Glomerular visceral epithelial cell (primary cell): ENCODE data around the gene ERCC8.
A peak's percentile ranks its signal among the peaks of the same experiment; 100 is the strongest.
"Not testable (repeated sequence)": the region's sequence is repeated elsewhere in the genome, so short reads cannot be mapped to it uniquely, and the experiment has no call there.

Experiments used
- DNase-seq: peaks from one replicate; pipeline ENCODE4 v3.0.0-alpha.2; 2016; ENCODE audit errors: extremely low spot score

Gene ERCC8

DNA sequence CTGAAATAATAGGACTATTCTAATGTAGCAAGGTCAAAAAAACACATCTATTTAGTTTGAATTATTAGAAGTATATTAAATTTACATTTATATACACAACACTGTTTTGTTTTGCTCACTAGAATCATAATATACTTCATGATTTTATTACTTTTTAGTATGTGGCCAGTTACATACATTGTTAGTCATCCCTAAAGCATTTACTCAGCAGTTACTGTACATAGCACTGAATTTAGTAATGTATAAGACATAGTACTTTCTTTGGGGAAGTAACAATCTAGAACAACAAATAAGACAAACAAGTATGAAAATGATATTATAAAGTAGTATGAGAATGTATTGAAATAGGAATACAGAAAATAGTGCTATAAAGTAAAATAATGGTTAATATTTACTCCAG is 28.2 kb downstream of the ERCC8 start:
- no peak for DNase-seq

DNA sequence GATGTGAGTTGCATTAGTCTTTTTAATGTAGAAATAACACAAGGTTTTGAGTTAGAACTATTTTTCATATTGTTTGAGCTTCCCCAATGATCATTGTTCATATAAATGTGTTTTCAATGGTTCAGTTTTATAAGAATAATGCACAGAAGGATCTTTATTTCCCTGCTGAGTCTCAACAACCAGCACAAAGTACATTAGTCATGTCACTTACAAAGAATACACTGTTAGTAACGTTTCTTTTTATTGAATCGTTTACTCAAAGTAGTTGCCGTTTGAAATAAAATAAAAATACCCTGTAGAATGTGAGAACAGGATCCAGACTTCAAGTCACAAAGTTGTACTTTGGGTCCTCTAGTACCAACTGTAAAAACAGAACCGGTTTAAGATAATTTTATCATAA is 41.5 kb downstream of the ERCC8 start:
- DNase-seq = no peak

DNA sequence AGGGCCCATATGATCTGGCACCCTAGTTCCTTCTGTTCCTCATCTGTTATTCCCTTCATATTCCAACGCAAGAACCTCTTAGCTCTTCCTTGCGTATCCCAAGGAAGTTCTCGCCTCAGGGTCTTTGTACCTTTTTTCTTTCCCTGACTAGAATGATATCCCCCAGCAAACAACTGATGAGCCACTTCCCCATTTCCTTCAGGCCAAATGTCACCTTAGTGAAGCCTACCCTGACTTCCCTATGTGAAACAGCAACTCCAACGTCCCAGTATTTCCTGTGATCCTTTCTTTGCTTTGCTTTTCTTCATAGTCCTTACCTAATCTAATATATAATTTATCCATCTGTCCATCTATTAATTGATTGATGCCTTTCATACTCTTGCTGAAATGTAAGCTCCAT is 47.9 kb downstream of the ERCC8 start:
- no peak for DNase-seq

DNA sequence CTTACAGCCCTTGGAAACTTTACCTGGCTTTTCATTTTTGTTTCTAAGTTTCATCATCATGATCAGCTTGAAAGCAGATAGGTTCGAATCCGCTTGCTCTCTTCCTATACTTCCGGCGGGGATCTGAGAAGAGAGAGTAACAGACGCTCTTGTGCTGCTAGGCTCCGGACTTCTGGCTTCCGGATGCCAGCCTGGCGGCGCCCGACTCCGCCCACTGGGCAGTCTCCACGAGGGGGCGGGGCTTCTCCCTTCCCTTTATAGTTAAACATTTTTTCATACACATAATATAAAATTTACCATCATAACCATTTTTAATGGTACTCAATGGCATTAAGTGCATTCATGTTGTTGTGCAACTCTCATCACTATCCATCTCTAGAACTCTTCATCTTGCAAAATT is 51.3 kb downstream of the ERCC8 start:
- no peak for DNase-seq

DNA sequence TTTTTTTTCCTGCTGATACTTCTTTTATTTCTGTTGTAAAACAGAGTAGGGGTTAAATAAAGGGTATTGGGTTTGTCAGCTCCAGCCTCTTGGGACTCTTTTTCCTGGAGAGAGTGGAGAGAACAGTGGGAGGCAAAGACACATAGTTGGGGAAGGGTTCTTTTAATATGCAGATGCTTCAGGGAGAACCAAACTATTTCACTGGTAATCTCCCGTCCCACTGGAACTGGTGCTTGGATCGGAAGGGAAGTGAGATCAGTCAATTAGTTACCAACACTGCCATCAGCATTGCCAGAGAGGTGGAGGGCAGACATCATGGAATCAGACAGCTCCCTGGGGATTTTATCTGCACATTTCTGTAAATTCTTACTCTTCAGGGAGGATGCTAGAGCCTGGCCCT is 53.2 kb downstream of the ERCC8 start:
- no peak for DNase-seq

DNA sequence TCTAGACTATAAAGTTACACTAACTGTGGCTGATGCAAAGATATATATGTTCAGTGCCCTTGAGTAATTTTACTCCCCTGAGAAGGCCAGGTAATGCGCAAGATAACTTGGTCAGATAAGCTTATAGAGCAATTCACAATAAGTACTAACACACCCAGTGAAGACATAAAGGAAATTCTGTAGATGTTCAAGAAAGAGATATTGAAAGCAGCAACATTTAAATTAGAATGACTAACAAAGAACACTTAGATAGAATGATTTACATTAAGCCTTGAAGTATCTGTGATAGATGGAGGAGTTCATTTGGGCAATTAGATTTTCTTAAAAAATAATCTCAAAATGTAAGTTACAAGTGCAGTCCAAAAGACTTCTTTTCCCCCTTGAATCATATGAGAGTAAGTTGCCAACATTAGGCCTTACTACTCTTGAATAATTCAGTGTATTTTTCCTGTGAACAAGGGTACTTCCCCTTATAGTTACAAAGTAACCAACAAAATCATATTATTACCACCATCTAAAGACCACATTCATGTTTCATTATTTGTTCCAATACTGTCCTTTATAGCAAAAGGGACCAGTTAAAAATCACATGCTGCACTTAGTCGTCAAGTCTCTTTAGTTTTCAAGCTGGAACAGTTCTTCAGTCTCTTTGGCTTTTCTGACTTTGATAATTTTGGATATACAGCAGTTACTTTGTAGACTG is 56.4 kb downstream of the ERCC8 start:
- DNase-seq = no peak

DNA sequence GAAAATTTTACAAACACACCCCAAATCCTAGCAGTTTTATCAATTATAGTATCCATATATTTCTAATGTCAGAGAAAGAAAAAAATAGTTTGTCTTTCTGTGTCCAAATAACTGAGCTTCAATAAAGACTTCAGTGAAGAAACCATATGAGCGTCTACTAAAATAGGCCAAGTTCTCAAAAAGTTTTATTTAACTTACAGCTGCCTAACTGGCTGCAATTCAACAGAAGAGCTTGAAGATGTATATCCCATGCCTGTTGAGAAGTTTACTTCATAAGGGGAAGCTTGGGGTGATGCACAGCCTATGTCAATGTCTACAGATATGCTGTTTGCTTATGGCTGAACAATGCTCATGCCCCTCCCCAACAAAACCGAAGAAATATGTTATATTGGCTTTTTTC is 57.1 kb downstream of the ERCC8 start:
- no peak for DNase-seq

DNA sequence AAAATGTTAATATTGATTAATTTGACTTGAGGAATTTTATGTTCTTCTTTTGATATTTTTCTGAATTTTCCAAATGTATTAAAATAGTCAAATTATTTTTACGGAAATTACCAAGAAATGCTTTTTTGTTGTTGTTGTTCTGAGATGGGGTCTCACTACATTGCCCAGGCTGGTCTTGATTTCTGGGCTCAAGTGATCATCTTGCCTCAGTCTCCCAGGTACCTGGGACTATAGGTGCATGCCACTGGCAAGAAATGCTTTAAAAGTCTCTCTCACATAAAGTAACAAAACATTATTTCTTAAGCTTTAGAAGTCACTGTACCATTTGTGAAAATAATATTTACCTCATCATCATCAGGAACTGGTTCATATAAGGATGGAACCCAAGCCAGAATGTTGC is 57.8 kb downstream of the ERCC8 start:
- no peak for DNase-seq

DNA sequence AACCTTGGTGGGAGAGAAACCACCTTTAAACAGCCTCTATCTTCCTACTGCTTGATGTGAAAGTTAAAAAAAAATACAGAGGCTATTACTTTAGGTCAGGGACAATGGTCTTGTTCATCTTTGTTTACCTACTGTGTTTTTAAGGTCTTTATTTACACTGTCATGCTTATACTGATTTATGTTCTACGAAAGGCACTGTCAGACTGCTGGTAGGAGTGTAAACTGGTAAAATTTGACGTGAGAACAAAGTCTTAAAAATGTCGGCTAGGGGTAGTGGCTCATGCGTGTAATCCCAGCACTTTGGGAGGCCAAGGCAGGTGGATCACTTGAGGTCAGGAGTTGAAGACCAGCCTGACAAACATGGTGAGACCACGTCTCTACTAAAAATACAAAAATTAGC is 58.7 kb downstream of the ERCC8 start:
- DNase-seq = no peak

DNA sequence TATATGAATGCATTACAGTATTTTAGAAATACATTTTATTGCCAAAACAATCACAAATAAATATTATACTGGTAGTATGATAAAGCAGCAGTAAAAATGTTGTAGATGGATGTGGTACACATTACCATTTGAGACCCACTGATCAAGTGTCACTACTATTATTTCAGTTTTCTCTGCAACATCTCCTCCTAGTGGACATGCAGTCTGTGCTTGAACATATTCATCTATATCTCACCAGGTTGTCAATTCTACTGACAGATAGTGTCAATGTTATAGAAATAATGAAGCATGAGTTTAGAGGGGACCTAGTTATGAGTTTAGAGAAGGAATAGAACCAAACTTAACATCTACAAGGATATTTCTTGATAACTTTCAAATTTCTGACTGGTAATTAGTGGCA is 61.6 kb downstream of the ERCC8 start:
- peak; percentile 13 for DNase-seq

DNA sequence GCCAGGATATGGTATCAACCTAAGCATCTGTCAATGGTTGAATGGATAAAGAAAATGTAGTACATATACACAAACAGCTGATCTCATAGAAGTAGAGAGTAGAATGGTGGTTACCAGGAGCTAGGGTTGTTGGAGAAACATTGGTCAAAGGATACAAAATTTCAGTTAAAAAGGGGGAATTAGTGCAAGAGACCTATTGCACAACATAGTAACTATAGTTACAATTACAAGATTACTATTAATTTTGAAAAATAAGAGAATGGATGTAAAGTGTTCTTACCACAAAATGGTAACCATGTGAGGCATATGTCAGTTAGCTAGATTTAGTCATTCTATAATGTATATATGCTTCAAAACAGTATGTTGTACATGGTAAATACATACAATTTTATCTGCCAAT is 72.0 kb downstream of the ERCC8 start:
- DNase-seq = no peak

DNA sequence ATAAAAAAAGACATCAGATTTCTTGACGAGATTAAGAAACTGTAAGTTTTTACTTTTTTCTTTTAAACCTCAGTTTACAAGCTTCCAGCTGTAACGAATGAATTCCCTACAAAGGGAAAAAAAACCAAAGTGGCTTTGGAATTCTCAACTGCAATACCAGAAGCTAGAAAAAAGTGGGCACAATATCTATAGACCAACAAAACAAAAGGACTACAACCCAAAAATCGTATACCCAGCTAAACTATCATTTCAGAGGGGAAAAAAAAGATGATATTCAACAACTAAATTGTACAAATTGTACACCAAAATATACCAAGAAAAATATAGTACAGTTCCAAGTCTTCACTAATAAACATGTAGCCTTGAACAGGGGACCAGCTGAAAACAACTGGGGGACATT is 74.0 kb downstream of the ERCC8 start:
- no peak for DNase-seq

DNA sequence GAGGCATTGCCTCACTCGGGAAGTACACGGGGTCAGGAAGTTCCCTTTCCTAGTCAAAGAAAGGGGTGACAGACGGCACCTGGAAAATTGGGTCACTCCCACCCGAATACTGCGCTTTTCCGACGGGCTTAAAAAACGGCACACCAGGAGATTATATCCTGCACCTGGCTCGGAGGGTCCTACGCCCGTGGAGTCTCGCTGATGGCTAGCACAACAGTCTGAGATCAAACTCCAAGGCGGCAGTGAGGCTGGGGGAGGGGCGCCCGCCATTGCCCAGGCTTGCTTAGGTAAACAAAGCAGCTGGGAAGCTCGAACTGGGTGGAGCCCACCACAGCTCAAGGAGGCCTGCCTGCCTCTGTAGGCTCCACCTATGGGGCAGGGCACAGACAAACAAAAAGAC is 84.3 kb downstream of the ERCC8 start:
- DNase-seq = not testable (repeated sequence)

DNA sequence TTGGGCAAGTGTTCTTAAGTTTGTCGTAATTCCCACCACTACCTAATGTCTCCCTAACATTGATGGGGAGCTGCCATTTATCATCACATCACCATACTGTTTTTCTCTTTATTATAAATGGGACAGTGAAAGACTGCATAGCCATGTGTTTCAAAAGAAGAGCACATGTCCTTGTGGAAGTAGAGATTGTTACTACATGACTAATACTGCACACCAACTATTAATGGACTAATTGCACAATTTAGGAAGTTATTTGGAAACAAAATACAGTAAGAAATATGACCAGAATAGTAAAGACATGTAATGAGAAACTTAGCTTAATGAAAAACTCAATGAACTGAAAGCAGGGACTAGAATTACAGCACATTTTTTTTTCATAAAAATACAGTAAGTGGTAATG is 88.8 kb downstream of the ERCC8 start:
- DNase-seq = no peak

DNA sequence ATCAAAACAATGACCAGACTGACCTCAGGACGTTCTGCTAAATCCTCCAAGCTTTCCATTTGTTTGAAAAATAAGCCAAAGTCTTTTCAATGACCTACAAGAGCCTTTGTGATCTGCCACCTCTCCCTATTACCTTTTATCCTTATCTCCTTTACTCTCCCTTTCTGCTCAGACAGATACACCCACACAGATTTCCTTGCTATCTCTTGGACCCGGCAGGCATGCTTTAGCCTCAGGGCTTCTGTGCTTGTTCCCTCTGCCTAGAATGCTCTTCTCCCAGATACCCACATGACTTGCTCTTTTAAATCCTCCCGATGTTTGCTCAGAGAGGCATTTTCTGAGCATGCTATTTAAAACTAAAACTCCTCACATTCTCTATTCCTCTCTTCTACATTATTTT is 91.9 kb downstream of the ERCC8 start:
- no peak for DNase-seq

DNA sequence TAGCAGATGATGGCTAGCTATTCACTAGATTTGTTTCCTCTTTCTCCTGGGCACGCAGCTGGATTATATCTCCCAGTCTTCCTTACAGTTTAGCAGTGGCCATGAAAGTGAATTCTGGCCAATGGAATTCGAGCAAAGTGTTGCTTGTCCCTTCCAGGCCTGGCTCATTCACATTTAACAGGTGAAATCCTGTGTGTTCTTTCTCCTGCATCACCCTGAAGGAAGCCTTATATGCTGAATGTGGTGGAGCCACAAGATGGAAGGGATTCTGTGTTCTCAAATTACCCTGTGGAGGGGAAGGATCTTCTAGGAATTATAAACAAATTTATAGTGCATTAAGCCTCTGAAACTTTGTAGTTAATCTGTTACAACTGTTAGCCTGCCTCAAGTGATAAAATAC is 92.6 kb downstream of the ERCC8 start:
- DNase-seq = no peak

DNA sequence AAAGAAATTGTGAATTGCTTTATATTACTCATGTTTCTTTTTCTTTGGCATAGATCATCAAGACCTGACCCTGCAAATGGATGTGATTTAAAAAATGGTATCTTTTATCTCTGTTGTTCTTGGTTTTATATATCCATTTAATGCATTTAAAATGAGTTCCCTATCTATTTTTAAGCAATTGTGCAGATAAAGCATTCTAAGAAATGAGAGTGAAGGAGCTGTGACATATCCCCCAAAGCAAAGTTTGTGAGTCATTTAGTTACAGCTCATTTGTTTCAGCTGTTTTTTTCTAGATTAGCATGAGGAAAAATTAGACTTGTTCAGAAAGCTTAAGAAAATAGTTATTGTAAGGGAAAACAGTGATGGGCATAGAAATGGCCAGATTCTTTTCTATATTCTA is 93.2 kb downstream of the ERCC8 start:
- no peak for DNase-seq

DNA sequence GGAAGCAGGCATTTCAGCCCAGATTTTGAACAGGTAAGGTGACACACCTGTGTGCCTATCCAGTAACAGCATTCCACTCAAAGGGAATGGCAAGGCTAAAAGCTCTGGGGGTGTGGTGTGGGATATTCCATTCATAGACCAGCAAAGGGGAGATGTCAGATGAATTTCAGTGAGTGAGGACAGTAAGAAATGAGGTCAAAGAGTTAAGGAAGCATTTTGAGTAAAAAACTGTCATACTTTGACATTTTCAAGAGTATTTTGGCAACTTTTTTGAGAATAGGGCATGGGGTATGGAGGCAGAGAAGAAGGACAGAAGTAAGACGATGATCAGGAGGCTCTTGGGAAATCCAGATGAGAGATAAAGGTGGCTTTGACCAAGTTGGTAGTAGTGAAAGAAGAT is 98.6 kb downstream of the ERCC8 start:
- DNase-seq = no peak

DNA sequence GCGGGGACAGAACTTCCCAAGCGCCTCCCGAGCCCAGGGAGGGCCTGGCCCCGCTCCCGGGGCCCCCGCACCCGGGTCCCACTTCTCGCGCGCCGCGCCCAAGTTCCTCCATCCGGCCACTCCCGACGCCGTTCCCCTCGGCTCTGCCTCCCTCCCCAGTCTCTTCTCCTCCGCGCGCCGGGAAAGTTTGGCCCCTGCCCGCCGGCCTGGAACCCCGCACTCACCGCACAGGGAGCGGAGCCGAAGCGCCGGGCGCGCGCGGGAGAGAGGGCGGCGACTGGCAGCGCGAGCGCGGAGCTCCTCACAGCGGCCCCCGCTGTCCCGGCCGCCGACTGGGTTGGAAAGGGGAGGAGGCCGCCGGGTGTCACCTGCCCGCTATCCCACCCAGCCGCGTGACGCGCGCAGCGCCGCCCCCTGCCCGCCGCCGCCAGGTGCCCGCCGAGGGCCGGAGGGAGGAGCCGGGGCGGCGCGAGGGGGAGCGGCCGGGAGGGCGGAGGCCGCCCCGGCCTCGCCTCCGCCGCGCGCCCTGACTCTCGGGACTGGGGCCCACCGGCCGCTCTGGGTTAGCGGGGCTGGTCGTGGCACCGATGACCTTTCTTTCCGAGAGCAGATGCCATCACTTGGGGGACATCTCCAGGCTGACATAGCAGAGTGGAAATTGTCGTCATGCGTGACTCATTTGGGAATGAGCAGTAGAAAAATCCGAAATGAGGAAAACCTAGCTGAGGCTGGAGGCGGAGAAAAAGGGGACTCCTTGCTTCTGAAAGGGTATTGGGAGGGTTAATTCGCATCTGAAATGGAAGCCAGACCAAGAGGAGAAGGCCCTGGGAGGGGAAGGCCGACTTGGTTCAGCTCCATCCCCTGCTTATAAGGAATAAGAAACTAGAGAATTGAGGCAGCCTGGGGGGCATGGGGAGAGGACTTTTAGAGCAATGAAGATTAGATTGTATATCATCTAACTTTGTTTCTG is 100.6 kb downstream of the ERCC8 start, which contains the start of gene ELOVL7:
TSS of gene ELOVL7 (minus strand) at position 334 of the 970 bp plus-strand sequence. CDS start 56,872 bp downstream, outside the sequence.
- peak; percentile 87 for DNase-seq

DNA sequence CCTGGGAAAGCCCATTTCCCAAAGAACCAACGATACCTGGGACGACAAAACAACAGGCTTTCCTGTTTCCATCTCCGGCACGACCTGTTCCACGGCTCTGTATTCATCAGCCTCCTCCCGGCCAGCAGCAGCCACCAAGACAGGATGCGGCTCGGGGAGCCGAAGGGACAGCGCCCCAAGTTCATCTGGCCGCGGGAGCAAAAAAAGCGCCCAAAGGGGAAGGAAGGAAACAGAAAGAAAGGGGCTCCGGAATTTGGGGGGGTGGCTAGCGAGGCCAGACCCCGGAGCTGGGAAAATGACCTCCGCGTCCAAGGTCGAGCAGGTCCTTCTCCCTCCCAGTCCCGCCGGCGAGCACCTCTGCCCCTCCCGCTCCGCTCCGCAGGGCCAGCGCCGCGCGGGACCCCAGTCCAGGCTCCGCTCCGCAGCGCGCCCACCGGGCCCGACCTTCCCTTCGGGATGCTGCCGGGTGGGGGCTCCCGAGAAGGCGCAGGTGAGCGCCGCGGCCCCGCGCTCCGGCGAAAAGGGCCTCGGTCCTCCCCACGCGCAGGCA is 101.4 kb downstream of the ERCC8 start:
- peak; percentile 35 for DNase-seq

DNA sequence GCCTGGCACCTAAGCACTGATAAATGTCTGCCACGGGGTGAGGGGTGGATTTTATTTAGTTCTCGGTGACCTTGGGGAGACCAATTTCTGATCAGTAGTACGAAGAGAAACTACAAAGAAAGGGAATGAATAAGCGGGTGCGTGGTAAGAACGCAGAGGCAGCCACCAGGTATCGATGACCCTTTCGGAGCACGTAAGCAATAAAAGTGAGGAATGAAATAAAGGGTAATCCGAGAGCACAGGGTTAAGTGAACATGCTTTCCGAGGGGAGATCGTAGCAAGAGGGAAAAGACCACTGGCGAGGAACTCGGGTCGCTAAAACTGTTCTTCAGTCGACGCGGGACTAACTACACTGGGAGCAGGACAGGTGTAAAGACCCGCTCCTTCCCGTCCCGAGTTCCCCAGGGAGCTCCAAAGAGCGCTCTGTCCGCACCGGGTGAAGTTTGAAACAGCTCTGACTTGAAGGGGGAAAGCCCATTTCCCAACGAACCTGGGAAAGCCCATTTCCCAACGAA is 101.9 kb downstream of the ERCC8 start:
- no peak for DNase-seq

DNA sequence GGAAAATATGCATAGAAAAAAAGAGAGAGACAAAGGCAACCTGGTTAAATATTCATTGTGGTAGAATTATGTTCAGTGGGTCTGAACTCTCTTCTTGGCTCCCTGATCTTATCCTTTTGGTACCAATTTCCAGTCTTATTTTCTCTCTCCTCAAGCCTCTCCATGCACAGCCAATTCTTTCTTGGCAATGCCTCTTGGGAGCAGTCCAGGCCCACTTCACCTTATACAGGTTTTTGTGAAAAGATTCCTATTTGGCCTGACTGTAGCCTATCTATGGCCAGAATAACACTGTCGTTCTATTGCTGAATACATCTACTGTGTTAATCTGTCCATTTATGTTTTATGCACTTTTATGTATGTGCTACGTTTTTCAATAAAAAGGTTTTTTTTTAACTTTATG is 103.5 kb downstream of the ERCC8 start:
- DNase-seq = no peak

DNA sequence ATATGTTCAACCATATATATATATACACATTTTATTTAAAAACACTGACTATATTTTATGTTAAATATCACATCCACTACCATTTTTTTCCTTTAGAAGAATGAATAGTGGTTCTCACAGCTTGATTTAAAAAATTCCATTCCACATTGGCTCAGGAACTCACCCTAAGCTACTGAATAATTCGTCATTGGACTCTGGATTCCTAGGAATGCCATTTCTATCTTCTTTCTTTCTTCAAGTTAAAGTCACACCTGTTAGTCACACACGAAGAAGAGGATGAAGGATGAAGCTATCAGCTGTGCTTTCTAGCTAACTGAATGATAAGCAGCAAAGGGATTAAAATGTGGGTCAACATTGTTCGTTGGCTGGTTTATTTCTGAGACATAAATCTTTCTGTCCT is 108.7 kb downstream of the ERCC8 start:
- DNase-seq = no peak
